GM12892 (cell line): ENCODE results near the gene RBBP5.

Source experiments
- POLR2A ChIP-seq: IDR thresholded peaks from 2 replicates; pipeline ENCODE4 v1.6.1; 2011; ENCODE audit warnings: low read depth, low read length, control low read depth
- POLR2AphosphoS5 ChIP-seq: IDR thresholded peaks from 2 replicates; pipeline ENCODE4 v1.6.1; 2011; ENCODE audit warnings: low read depth, low read length, control low read depth
- TAF1 ChIP-seq: IDR thresholded peaks from 2 replicates; pipeline ENCODE4 v1.6.1; 2011; ENCODE audit warnings: low read depth, mild to moderate bottlenecking, control low read depth, low read length, borderline replicate concordance

- TF ChIP-seq POLR2A (no peak), POLR2AphosphoS5 (no peak), TAF1 (no peak)
These were observed 48.9 kb upstream of the RBBP5 start for GRCh38 chr1:205170532-205171269.
